ENCODE measurements around the gene CHMP6. TPM values are rescaled to one million over a fixed set of nuclear protein-coding genes. Genes with fewer than 3 reads are reported as not detected.

Gene CHMP6
- total RNA-seq, 1 experiment from 2014 or later: 22.0 TPM

GRCh38 chr17:81006891-81007290 lies 15.2 kb downstream of the CHMP6 start:
- Histone ChIP-seq H3K27me3 (ENCODE audit: insufficient read depth, low read length) (peaks cover 12% of the 10 kb centered on the region), H3K9ac (ENCODE audit: low read length) (no peak overlapping the region), H3K36me3 (ENCODE audit: control insufficient read depth in 1 of 2, insufficient read depth in 2 of 2, low read length in 2 of 2) (no peaks in the 10 kb centered on the region), H3K9me2 (ENCODE audit: insufficient read depth) (no peaks in the 10 kb centered on the region), H2AFZ (ENCODE audit: low read depth, low read length, poor library complexity, severe bottlenecking) (no peak overlapping the region), H3K4me2 (ENCODE audit: low read length) (no peak overlapping the region), H3K79me2 (ENCODE audit: insufficient read depth, low read length) (no peaks in the 10 kb centered on the region), H3K4me1 (ENCODE audit: control insufficient read depth in 1 of 2, insufficient read depth in 2 of 2, low read length in 2 of 2) (peaks cover 8 to 13% of the 10 kb centered on the region in 2 experiments), H3K9me3 (ENCODE audit: control insufficient read depth in 1 of 2, insufficient read depth in 1 of 2, low read depth in 1 of 2, low read length in 2 of 2) (no peaks in the 10 kb centered on the region), H3K4me3 (replicated peaks in 1 of 2; ENCODE audit: low read depth in 1 of 2, low read length in 2 of 2) (no peak overlapping the region), H3K27ac (ENCODE audit: low read depth, low read length) (no peak overlapping the region), H4K20me1 (ENCODE audit: insufficient read depth) (no peaks in the 10 kb centered on the region)
- RAD21 ChIA-PET (ENCODE audit: low non-redundant PET in 1 of 2, low total read pairs in 2 of 2, uncharacterized antibody in 2 of 2, unreplicated experiment in 2 of 2): no interaction called here
- TF ChIP-seq POLR2AphosphoS5 (IDR thresholded peaks at IDR 0.05; ENCODE audit: low read depth, low read length) (no peak), MAX (IDR thresholded peaks at IDR 0.05) (no peak), ZNF274 (IDR thresholded peaks at IDR 0.05; ENCODE audit: low read depth, low read length) (no peak), SIN3A (IDR thresholded peaks at IDR 0.05; ENCODE audit: low read depth) (no peak), ELF1 (IDR thresholded peaks at IDR 0.05; ENCODE audit: borderline replicate concordance, low read depth) (no peak), REST (IDR thresholded peaks at IDR 0.05; ENCODE audit: low read depth) (no peak), SP1 (IDR thresholded peaks at IDR 0.05; ENCODE audit: low read depth) (no peak)
- CTCF ChIA-PET: no interaction called here
- no peak for DNase-seq (ENCODE audit: low read depth, low spot score)
- intact Hi-C loops (cut with micrococcal nuclease): no loop called here
- BruUV-seq (replicated peaks): no TSS peak
- no peak for ATAC-seq
- POLR2A ChIA-PET: no interaction called here
